SKM-1 treated with dmso at 0.1 percent for 144 hours (cell line): ENCODE data around the gene HDDC3.
A peak's percentile ranks its signal among the peaks of the same experiment; 100 is the strongest.

ENCODE experiments used
- DNase-seq: peaks from one replicate; lab custom pipeline; 2025; ENCODE audit not compliant: unreplicated experiment; lab: John Stamatoyannopoulos, UW

Gene HDDC3

GRCh38 chr15:90892498-90893174 lies 39.7 kb downstream of the HDDC3 start:
- DNase-seq, result no peak

- no peak for DNase-seq
Measured at GRCh38 chr15:90892023-90892422, 40.3 kb downstream of the HDDC3 start.

- DNase-seq, result no peak
Measured at GRCh38 chr15:90891346-90891949, 40.9 kb downstream of the HDDC3 start.

GRCh38 chr15:90890839-90891238 lies 41.5 kb downstream of the HDDC3 start:
- DNase-seq, result no peak

GRCh38 chr15:90889736-90890456 lies 42.5 kb downstream of the HDDC3 start:
- DNase-seq, result no peak

GRCh38 chr15:90889313-90889730 lies 43.0 kb downstream of the HDDC3 start:
- DNase-seq, result no peak

- DNase-seq, result no peak
Measured at GRCh38 chr15:90887037-90887481, 45.3 kb downstream of the HDDC3 start.

- no peak for DNase-seq
Measured at GRCh38 chr15:90886291-90886614, 46.1 kb downstream of the HDDC3 start.

- DNase-seq, result peak; percentile 95
Measured at GRCh38 chr15:90885432-90886290, 46.7 kb downstream of the HDDC3 start.

- no peak for DNase-seq
Measured at GRCh38 chr15:90884719-90885431, 47.5 kb downstream of the HDDC3 start.

- DNase-seq, result peak; percentile 72
Measured at GRCh38 chr15:90883976-90884718, 48.2 kb downstream of the HDDC3 start, which contains the start of gene FES. Gene FES (plus strand): TSS chr15:90884504. CDS start chr15:90885046, 542 bp downstream.

- DNase-seq, result no peak
Measured at GRCh38 chr15:90883526-90883975, 48.8 kb downstream of the HDDC3 start.

- DNase-seq, result no peak
Measured at GRCh38 chr15:90882781-90883525, 49.4 kb downstream of the HDDC3 start.

GRCh38 chr15:90881978-90882721 lies 50.2 kb downstream of the HDDC3 start:
- no peak for DNase-seq

GRCh38 chr15:90881181-90881977 lies 51.0 kb downstream of the HDDC3 start:
- DNase-seq, result no peak

- DNase-seq, result no peak
Measured at GRCh38 chr15:90880381-90881145, 51.8 kb downstream of the HDDC3 start.
